ENCODE results near the gene SMPD2.

The SMPD2 gene

GRCh38 chr6:109477184-109477583 lies 36.7 kb downstream of the SMPD2 start:
- Histone ChIP-seq H3K9ac (no peak overlapping the region), H3K36me3 (ENCODE audit: insufficient read depth) (no peaks in the 10 kb centered on the region), H3K4me1 (ENCODE audit: low read depth, poor library complexity, severe bottlenecking) (peaks cover 57% of the 10 kb centered on the region), H4K20me1 (ENCODE audit: insufficient read depth) (no peaks in the 10 kb centered on the region), H3K27ac (no peak overlapping the region), H3K27me3 (ENCODE audit: insufficient read depth, low read depth) (no peaks in the 10 kb centered on the region), H3K4me3 (IDR thresholded peaks at IDR 0.05; ENCODE audit: insufficient read depth, low read depth, low read length) (no peak overlapping the region), H2AFZ (ENCODE audit: low read depth) (no peak overlapping the region), H3K79me2 (ENCODE audit: insufficient read depth, low read depth) (peaks cover 58% of the 10 kb centered on the region), H3K4me2 (no peak overlapping the region)
- no peak for TF ChIP-seq CTCF (conservative IDR thresholded peaks at IDR 0.05; ENCODE audit: low read depth, low read length)

- Histone ChIP-seq H3K79me2 (ENCODE audit: insufficient read depth, low read depth) (peaks cover 64% of the 10 kb centered on the region), H3K9ac (no peak overlapping the region), H3K4me1 (ENCODE audit: low read depth, poor library complexity, severe bottlenecking) (peaks cover 57% of the 10 kb centered on the region), H3K27me3 (ENCODE audit: insufficient read depth, low read depth) (no peaks in the 10 kb centered on the region), H2AFZ (ENCODE audit: low read depth) (no peak overlapping the region), H3K27ac (no peak overlapping the region), H3K4me3 (IDR thresholded peaks at IDR 0.05; ENCODE audit: insufficient read depth, low read depth, low read length) (no peak overlapping the region), H3K36me3 (ENCODE audit: insufficient read depth) (no peaks in the 10 kb centered on the region), H4K20me1 (ENCODE audit: insufficient read depth) (no peaks in the 10 kb centered on the region), H3K4me2 (no peak overlapping the region)
- no peak for TF ChIP-seq CTCF (conservative IDR thresholded peaks at IDR 0.05; ENCODE audit: low read depth, low read length)
Measured at GRCh38 chr6:109477725-109478124, 37.2 kb downstream of the SMPD2 start.

- Histone ChIP-seq H4K20me1 (ENCODE audit: insufficient read depth) (no peaks in the 10 kb centered on the region), H3K4me1 (ENCODE audit: low read depth, poor library complexity, severe bottlenecking) (peaks cover 57% of the 10 kb centered on the region), H2AFZ (ENCODE audit: low read depth) (no peak overlapping the region), H3K27me3 (ENCODE audit: insufficient read depth, low read depth) (no peaks in the 10 kb centered on the region), H3K36me3 (ENCODE audit: insufficient read depth) (no peaks in the 10 kb centered on the region), H3K4me2 (peak overlapping the region; percentile 50), H3K4me3 (IDR thresholded peaks at IDR 0.05; ENCODE audit: insufficient read depth, low read depth, low read length) (no peak overlapping the region), H3K27ac (no peak overlapping the region), H3K9ac (no peak overlapping the region), H3K79me2 (ENCODE audit: insufficient read depth, low read depth) (peaks cover 64% of the 10 kb centered on the region)
- no peak for TF ChIP-seq CTCF (conservative IDR thresholded peaks at IDR 0.05; ENCODE audit: low read depth, low read length)
Measured at GRCh38 chr6:109478222-109478805, 37.8 kb downstream of the SMPD2 start.

- H4K20me1 ChIP-seq (ENCODE audit: insufficient read depth), result no peaks in the 10 kb centered on the region
- no peak overlapping the region for H2AFZ ChIP-seq (ENCODE audit: low read depth)
- peak overlapping the region; percentile 50 for H3K4me2 ChIP-seq
- peaks cover 64% of the 10 kb centered on the region for H3K79me2 ChIP-seq (ENCODE audit: insufficient read depth, low read depth)
- no peak overlapping the region for H3K4me3 ChIP-seq (IDR thresholded peaks at IDR 0.05; ENCODE audit: insufficient read depth, low read depth, low read length)
- H3K9ac ChIP-seq, result no peak overlapping the region
- no peaks in the 10 kb centered on the region for H3K27me3 ChIP-seq (ENCODE audit: insufficient read depth, low read depth)
- H3K36me3 ChIP-seq (ENCODE audit: insufficient read depth), result no peaks in the 10 kb centered on the region
- TF ChIP-seq CTCF (conservative IDR thresholded peaks at IDR 0.05; ENCODE audit: low read depth, low read length), result no peak
- no peak overlapping the region for H3K27ac ChIP-seq
- H3K4me1 ChIP-seq (ENCODE audit: low read depth, poor library complexity, severe bottlenecking), result peaks cover 60% of the 10 kb centered on the region
Measured at GRCh38 chr6:109478841-109479624, 38.5 kb downstream of the SMPD2 start.

All from KMS-11 (cell line).